Right cardiac atrium (tissue), 5 donors: ENCODE data around the gene CNTNAP2. TPM values are rescaled to one million over a fixed set of nuclear protein-coding genes. Genes with fewer than 3 reads are reported as not detected.
"Not testable (repeated sequence)": the region's sequence is repeated elsewhere in the genome, so short reads cannot be mapped to it uniquely, and the experiment has no call there.

ENCODE experiments used
- ATAC-seq, 2 donors: fragments of 200-7000 bp; cut with Tn5 transposase; one replicate each; pipeline versions ENCODE4 v1.8.0 to v1.9.1; 2020; ENCODE audit warnings: moderate library complexity in 2 of 2, mild to moderate bottlenecking in 1 of 2
- DNase-seq, 3 donors: peaks; one replicate each; pipeline ENCODE4 v3.0.0-alpha.2; 2020
- H3K27ac ChIP-seq: one replicate; pipeline ENCODE4 v1.5.1; 2013; ENCODE audit warnings: mild to moderate bottlenecking, low read length, control low read depth, moderate library complexity
- H3K27me3 ChIP-seq: one replicate; pipeline ENCODE4 v1.6.1; 2013; ENCODE audit not compliant: control insufficient read depth, insufficient read depth
- H3K4me1 ChIP-seq: one replicate; pipeline ENCODE4 v1.6.1; 2013; ENCODE audit warnings: low read length; ENCODE audit not compliant: control insufficient read depth, insufficient read depth
- H3K4me3 ChIP-seq: one replicate; pipeline ENCODE4 v1.5.1; 2013; ENCODE audit warnings: low read length, control low read depth
- H3K9me3 ChIP-seq: one replicate; pipeline ENCODE4 v1.6.1; 2013; ENCODE audit warnings: low read length; ENCODE audit not compliant: control insufficient read depth
- WGBS: extraction: QIAGEN DNeasy Blood & Tissue Kit; methylation state at CpG from one replicate; pipeline ENCODE4 v1.1.7; 2013; 5-methylcytosine and 5-hydroxymethylcytosine counted together
- intact Hi-C, 4 donors: fragments of 100-400 bp; cut with DNase I; formaldehyde crosslinking; loops; one replicate each; pipeline versions ENCODE4 v1.11.0 to v1.14.0; 2022 to 2023
- polyA plus RNA-seq: library from polyadenylated mRNA; stranded (reverse); fragments of 200-250 nt; gene quantifications from one replicate; pipeline ENCODE4 v1.2.3, GENCODE V29; 2013
- total RNA-seq, 4 donors: library from RNA; stranded (reverse); fragmentation: NEBNext Ultra II Directional; extraction: Animal tissue kit (Norgen Biotek cat#: 25700); gene quantifications; one replicate each; pipeline ENCODE4 v1.2.1, GENCODE V29; 2021
- donor health status: healthy with polysubstance abuse.
- donor health status: DM: no; HTN: yes; CAD: no.
- donor health status: DM: no; HTN: no; CAD: no.
- donor health status: DM: no; HTN: yes; CAD: no; lungs with severe emphysema.
- donor health status: DM: yes; HTN: yes; CAD: no.

The CNTNAP2 gene
- total and polyA plus RNA-seq, 5 donors, result 0.23 to 1.7 (median 0.91) TPM; not detected in 1

DNA sequence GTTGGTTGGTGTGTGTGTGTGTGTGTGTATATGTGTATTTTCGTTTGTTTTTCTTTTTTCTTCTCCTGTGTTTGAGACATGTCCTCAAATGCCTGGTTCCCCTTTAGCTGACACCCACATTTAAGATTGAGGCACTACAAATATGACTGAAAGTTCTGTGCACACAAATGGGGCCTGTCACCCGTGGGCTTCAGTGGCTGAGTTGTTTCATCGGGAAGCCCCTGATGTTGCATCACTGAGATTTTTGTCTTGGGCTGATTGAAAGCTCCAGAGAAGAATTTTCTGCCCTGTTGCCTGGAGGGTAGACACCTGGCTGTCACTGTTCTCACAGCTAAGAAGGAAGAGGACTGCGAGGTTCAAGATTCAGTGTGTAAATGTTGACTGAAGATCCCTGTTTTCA, 2190.2 kb downstream of the CNTNAP2 start:
- ATAC-seq (no peak), DNase-seq (no peak)
- no peak overlapping the region for H3K4me3 ChIP-seq
- no peaks in the 10 kb centered on the region for H3K9me3 ChIP-seq
- 82% methylated on average over 4 of the region's 4 CpGs for WGBS
- no peaks in the 10 kb centered on the region for H3K27me3 ChIP-seq
- no peak overlapping the region for H3K27ac ChIP-seq
- peaks cover 2% of the 10 kb centered on the region for H3K4me1 ChIP-seq
- intact Hi-C loops, result no loop called here

DNA sequence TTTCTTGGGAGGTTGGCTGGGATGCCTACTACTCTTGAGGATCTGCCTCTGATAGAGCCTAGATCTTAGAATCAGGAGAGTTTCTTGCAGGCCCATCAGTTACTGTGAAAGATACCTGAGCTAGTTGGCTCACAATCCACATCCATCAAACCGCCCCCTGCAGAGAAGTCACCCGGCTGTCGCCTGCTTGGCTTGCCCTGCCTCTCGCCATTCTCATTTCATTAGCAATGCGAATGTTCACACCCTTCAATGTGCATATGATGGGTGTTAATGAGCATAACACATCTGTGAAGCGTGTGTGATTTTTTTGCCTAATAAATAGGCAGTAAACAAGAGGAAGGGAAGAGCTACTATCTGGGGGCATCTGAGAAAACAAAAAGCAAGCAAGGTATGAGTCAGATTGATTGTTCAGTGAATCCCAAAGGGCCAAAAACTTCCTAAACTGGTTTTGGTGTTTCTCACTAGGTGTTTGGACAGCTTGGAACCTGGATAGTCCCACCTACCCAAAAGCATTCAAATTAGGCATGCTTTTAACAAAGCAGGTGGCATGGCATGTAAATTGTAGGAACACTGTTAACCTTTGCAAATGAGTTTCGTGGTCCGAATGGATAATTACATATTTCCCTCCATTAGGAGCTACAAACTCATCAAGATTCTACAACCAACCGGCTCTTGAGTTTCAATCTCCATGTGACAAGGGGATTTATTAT, 2201.7 kb downstream of the CNTNAP2 start:
- intact Hi-C loops, result no loop called here
- DNase-seq, result no peak
- Histone ChIP-seq H3K27ac (no peak overlapping the region), H3K4me3 (no peak overlapping the region), H3K27me3 (peaks cover 2% of the 10 kb centered on the region), H3K9me3 (no peaks in the 10 kb centered on the region), H3K4me1 (no peaks in the 10 kb centered on the region)
- 74% methylated on average over 9 of the region's 9 CpGs for WGBS
- no peak for ATAC-seq

DNA sequence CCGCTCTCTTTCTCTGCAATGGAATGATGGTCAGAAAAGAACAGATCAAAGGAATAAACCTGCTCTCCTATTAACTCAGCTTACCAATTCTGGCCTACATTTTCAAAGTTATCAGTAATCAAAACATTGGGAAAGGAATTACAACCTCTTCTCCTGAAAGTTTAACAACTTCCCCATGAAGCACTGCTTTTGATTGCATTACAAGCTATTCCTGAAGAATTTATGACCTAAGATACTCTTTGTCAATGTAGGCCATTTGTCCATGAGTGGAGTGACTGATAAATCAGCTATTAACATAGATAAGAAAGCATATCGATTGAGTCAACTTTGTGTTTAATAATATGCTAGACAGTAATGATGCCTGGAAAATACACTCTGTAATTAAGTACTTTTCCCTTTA, 2202.2 kb downstream of the CNTNAP2 start:
- intact Hi-C loops, result no loop called here
- Histone ChIP-seq H3K4me3 (no peak overlapping the region), H3K27me3 (peaks cover 2% of the 10 kb centered on the region), H3K9me3 (no peaks in the 10 kb centered on the region), H3K4me1 (no peaks in the 10 kb centered on the region), H3K27ac (no peak overlapping the region)
- DNase-seq (no peak), ATAC-seq (no peak)
- 67% methylated on average over 2 of the region's 2 CpGs for WGBS

GRCh38 chr7:148319316-148319808, 2202.8 kb downstream of the CNTNAP2 start:
- DNase-seq (no peak), ATAC-seq (no peak)
- no peak overlapping the region for H3K27ac ChIP-seq
- 81% methylated on average over 6 of the region's 6 CpGs for WGBS
- peaks cover 2% of the 10 kb centered on the region for H3K27me3 ChIP-seq
- H3K9me3 ChIP-seq, result no peaks in the 10 kb centered on the region
- intact Hi-C loops, result no loop called here
- no peak overlapping the region for H3K4me3 ChIP-seq
- H3K4me1 ChIP-seq, result no peaks in the 10 kb centered on the region

DNA sequence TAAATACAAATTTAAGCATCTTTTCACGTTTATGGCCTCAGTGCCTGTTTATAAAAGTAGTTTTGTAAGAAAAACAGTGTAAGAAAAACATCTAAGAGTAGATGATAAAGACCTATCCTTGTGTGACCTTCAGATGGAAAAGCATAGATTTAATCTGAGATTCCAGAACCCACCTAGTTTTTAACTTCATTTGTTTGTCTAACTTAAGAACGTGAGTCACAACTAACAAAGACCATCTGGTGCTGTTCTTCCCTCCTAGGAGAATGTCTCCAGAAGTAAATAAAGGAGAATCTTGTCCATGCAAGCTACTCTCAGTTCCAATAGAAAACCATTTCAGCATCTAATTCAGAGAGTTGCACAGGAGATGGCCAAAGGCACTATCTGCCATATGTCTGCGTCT, 2208.6 kb downstream of the CNTNAP2 start:
- Histone ChIP-seq H3K9me3 (no peaks in the 10 kb centered on the region), H3K27me3 (peaks cover 2% of the 10 kb centered on the region), H3K4me1 (no peaks in the 10 kb centered on the region), H3K27ac (no peak overlapping the region), H3K4me3 (no peak overlapping the region)
- intact Hi-C loops, result no loop called here
- 53% methylated on average over 3 of the region's 3 CpGs for WGBS
- no peak for ATAC-seq
- no peak for DNase-seq

DNA sequence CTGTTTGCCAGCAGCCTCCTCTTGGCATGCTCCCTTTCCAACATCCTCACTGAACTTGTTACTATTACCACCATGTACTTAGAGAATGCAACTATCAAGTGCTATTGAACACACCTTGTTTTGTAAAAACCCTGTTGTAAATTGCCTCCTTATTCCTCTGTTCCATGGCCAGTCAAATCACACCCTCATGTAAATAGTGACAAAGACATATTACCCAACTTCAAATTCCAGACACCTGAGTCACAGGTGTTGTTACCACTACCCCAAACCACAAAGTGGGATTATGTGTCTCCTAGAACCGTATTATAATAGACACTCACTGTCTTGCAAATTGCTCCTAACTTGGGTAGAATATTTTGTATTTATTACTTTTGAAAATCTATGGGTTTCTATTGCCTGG, 2210.8 kb downstream of the CNTNAP2 start:
- H3K27ac ChIP-seq, result no peak overlapping the region
- ATAC-seq (no peak), DNase-seq (no peak)
- 87% methylated on average over 1 of the region's 1 CpG for WGBS
- H3K27me3 ChIP-seq, result no peaks in the 10 kb centered on the region
- H3K4me3 ChIP-seq, result no peak overlapping the region
- no peaks in the 10 kb centered on the region for H3K9me3 ChIP-seq
- H3K4me1 ChIP-seq, result no peaks in the 10 kb centered on the region
- intact Hi-C loops, result no loop called here

- intact Hi-C loops, result no loop called here
- H3K4me1 ChIP-seq, result no peaks in the 10 kb centered on the region
- whole genome bisulfite sequencing, result 79% methylated on average over 5 of the region's 5 CpGs
Observed at GRCh38 chr7:148328906-148329305, 2212.3 kb downstream of the CNTNAP2 start.

GRCh38 chr7:148330124-148330818, 2213.7 kb downstream of the CNTNAP2 start:
- no peak overlapping the region for H3K27ac ChIP-seq
- intact Hi-C loops, result no loop called here
- no peak for DNase-seq

More at GRCh38 chr7:148328906-148329305, 2212.3 kb downstream of the CNTNAP2 start:
- ATAC-seq (no peak), DNase-seq (no peak)
- no peaks in the 10 kb centered on the region for H3K9me3 ChIP-seq
- no peaks in the 10 kb centered on the region for H3K27me3 ChIP-seq
- no peak overlapping the region for H3K27ac ChIP-seq
- H3K4me3 ChIP-seq, result no peak overlapping the region

DNA sequence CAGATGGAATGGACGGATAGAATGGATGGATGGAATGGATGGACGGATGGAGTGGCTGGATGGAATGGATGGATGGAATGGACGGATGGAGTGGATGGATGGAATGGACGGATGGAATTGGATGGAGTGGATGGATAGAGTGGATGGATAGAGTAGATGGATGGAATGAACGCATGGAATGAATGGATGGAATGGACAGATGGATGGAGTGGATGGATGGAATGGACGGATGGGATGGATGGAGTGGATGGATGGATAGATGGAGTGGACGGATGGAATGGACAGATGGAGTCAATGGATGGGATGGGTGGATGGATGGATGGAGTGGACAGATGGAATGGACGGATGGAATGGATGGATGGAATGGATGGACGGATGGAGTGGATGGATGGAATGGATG, 2214.2 kb downstream of the CNTNAP2 start:
- no peaks in the 10 kb centered on the region for H3K27me3 ChIP-seq
- no peak for DNase-seq
- no peak for ATAC-seq
- H3K27ac ChIP-seq, result no peak overlapping the region
- no peaks in the 10 kb centered on the region for H3K9me3 ChIP-seq
- H3K4me3 ChIP-seq, result no peak overlapping the region
- H3K4me1 ChIP-seq, result no peaks in the 10 kb centered on the region
- intact Hi-C loops, result no loop called here
- WGBS, result 92% methylated on average over 9 of the region's 9 CpGs

More at GRCh38 chr7:148330124-148330818, 2213.7 kb downstream of the CNTNAP2 start:
- WGBS, result 88% methylated on average over 15 of the region's 15 CpGs
- Histone ChIP-seq H3K9me3 (no peaks in the 10 kb centered on the region), H3K4me3 (no peak overlapping the region), H3K27me3 (no peaks in the 10 kb centered on the region), H3K4me1 (no peaks in the 10 kb centered on the region)
- ATAC-seq, result no peak

DNA sequence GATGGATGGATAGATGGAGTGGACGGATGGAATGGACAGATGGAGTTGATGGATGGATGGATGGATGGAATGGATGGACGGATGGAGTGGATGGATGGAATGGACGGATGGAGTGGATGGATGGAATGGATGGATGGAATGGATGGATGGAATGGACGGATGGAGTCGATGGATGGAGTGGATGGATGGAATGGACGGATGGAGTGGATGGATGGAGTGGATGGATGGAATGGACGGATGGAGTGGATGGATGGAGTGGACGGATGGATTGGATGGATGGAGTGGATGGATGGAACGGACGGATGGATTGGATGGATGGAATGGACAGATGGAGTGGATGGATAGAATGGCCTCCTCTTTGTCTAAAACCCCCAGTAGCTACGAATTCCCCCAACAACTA, 2214.9 kb downstream of the CNTNAP2 start:
- H3K4me3 ChIP-seq, intact Hi-C loops, H3K27ac ChIP-seq, H3K4me1 ChIP-seq, DNase-seq, H3K27me3 ChIP-seq, H3K9me3 ChIP-seq, ATAC-seq: not testable (repeated sequence)
- WGBS, result 80% methylated on average over 11 of the region's 11 CpGs
